ENCODE results near the gene STARD5.
A peak's percentile ranks its signal among the peaks of the same experiment; 100 is the strongest.

STARD5 gene

DNA sequence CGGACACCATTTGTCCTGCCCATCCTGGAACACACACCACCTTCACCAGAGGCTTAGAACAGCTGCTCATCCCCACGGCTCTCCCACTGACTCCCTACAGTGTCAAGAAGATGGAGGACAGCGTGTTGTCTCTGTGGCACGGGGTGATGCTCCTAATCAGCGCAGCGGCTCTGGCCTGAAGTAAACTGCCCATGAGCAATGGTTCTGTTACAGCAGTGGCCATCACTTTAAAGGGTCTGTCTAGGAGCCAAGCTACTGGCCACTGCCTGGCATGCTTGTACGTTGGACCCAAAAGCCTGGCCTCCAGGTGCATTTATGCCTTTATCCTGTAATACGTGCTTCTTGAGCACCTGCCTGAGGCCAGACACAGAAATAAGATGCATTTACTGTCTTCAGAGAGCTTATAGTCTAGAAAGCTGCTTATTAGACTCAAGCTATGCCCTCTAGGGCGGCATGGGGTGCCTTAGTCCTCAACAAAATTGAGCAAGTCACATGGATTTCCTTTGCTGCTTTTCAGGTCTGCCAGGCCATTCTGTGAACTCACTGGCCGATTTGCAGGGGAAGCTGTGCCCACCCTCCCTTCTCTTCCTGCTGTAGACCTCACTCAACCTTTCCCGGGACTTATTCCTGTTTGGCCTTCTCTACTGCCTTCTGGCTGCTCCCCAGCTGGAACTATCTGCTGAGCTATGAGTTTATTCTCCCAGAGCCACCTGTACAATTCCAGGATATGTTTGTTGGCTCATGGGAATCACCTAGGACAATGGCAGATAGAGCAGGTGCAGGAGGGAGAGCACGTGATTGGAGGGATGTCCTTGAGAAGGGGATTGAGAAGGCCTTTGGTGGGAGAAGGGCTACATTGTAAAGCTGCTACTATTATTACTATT, 51.9 kb downstream of the STARD5 start:
- DNase-seq: no peak

DNA sequence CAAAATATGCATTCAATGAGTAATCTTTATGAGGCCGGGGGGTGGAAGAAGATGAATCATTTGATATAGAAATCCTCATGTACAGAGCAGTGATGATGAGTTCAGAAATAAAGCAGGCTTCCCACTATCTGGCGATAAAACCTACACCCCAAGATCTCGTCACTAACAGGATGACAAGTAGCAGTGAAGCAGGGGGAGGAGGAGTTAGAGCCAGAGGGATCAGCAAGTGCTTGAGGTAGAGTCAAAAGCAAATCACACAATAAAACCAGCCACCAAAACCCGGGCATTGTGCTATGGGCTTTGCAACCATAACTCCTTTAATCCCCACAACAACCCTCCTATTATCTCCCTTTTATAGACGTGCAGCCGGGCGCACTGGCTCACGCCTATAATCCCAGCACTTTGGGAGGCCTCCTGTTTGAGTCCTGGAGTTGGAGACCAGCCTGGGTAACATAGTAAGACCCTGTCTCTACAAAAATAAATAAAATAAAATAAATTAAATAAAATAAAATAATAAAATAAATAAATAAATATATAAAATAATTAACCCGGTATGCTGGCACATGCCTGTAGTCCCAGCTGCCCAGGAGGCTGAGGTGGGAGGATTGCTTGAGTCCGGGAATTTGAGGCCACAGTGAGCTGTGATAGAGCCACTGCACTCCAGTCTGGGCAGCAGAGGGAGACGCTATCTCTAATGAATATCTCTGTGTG, 53.0 kb downstream of the STARD5 start:
- no peak for DNase-seq

DNA sequence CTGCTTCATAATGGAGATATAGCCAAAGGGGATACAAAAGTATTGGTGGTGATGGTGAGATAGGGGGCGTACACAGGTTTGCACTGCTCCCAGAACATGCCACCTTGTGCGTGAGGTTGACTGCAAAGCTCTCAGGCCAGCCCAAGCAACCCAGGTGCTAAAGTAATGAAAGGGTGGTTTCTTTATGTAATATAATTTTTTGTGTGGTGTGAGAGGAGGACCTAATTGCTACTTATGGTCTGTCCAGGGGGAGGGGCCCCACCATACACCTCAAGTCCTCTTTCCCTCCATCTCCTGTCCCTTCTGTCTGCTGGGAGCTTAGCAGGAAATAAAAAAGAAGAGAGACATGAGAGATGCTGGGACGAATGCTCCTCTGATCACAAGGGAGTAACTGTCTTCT, 53.8 kb downstream of the STARD5 start:
- no peak for DNase-seq

DNA sequence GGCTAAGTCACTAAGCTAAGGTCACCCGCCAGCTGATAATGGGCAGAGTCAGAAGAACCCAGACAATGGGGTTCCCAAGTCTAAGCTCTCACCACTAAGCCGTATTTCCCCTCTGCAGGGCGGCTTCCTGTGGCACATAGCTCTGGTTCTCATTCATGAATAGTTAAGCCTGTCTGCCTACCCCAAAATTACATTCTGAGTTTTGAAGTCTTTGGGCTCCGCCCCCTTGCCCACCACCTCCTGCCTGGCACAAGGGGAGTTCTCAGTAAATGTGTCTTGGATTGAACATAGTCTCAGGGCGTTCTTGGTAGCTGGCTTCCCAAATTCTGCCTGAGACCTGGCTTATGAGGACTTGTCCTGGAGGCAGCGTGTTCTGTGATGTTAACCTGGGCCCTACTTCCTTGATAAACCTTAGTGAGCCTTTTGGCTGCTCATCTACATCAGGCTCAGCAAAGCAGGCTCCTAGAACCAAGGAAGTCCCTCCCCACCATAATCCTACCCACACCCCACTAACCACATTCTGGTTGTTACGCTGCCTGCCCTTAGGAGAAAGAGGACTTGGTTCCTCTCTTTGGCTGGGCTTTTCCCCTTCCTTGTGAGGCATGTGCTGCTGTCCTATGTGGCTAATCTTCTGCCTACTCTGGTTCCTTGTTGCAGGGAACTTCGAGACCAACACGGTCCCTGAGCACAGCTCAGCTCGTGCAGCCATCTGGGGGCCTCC, 54.9 kb downstream of the STARD5 start:
- DNase-seq: no peak

DNA sequence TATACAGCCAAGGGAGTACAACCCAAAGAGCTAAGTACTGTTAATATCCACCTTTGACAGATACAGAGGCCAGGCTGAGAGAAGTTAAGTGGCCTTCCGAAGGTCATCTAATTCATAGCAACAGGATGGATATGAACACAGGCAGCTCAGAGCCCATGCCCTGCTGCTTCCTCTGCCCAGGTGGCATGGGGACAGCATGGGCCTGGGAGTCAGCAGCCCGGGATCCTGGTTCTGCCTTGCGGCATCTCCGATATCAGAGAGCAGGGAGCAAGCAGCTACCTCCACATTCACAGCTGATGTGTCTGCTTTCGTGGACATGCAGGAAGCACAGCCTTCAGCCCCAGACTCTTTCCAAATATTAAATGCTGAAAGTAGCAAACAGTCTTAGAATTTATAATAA, 55.6 kb downstream of the STARD5 start:
- no peak for DNase-seq

DNA sequence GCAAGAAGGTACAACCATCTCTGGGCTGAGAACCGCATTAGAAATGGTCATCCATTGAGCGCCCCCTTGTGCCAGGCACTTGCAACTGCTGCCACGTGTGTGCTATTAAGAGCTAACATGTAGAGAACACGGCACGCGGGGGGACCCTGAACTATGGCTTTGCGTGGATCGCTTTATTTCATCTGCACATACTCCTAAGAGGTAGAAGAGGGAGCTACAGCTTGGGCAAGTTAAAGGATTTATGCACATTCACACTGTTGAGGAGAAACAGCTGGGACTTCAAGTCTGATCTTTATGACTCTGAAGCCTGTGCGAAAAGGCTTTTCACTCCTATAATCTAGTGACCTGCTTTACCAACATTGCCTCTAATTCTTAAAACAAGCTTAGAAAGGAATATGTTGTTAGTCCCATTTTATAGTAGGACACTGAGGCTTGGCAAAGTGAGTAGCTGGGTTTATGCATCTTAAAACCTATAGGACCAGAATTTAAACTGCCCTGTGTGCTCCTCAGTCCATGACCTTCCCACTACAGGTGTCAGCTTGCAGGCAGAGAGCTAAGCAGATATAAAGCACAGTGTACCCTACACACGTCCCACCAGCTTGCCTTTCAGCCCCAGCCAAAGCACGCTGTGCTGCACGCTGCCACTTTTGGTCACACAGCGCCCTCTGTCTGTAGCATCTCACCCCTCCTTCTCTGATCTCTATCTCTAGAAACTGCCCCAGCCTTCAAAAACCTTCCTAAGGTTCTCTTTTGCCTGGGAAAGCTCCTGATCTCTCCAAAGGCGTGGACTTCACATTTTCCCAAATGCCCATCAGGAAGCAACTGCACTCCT, 57.8 kb downstream of the STARD5 start:
- peak; percentile 85 for DNase-seq

DNA sequence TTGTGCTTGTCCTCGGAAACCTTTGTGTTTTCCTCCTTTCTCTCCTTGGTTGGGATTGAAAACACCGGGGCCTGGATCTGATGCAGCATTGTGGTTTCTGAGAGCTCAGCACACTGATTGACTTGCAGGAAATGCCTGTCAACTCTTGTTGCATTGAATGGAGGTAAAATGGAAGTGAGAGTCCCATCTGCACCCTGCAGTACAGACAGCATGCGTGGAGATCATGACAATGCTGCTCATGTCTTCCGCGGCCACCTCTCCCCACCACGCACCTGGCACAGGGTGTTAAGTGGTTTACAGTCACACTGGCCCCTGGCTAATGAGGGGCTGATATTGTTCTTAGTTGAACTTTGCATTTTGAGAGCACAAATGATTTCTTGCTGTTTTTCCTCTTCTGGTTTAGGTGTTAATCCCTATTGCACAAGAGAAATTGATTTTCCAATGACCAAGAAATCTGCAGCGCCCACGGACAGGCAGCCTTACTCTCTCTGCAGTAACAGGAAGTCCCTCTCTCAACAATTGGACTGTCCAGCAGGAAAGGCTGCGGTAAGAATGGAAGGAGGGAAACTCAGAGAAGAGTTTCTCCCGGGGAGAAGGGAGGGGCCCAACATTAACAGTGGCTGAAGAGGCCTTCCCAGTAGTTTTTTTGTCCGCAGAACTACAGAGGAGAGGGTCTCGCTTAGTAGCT, 58.5 kb downstream of the STARD5 start:
- DNase-seq: no peak

DNA sequence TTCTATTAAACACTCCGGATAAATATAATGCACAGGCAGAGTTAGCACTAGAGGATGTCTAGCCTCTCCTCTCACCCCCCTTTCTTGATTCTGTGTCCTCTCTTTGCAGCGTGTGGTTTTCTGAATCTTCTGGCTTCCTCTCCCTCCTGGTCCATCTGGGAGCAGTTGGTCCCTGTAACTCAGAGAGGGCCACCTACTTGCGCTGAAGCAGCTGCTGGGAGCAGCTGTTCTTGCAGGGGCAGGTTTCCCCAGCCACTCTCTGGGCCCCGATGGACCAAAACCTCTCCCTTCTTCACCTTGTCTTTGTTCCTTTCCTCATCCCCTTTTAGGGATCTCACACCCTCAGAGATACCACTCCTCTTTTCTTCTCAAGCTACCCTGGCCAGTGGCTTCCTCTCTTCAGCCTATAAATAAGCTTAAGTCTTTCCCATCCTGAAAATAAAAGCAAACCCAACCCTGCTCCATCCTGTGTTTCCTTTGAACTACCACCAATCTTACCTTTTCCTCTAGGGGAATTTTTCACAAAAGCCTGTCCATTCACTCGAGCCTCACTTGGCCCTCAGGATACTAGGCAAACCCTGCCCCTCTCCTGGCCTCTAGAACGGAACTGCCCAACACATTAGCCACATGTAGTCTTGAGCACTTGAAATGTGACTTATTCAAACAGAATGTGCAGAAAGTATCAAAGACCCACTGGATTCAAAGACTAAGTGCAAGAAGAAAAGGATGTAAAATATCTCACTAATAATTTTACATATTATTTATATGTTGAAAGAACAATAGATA, 59.7 kb downstream of the STARD5 start:
- DNase-seq: no peak

DNA sequence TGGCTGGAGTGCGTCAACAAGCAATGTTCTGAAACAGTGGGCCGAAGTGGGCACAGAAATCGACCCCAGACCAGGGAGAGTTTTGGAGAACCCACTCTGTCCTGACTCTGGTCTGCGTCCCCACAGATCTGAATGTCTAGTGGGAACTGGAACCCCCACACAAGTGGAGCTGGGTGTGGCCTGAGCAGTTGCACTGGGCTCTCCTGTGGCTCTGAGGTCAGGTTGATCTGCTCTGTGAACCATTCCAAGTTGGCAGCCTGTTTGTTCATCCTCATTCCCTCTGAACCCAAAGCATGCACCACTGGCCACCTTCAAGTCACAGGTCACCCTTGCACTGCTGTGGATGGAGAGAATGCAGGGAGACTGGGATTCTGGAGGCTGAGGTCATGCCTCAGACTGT, 60.5 kb downstream of the STARD5 start:
- DNase-seq: no peak

DNA sequence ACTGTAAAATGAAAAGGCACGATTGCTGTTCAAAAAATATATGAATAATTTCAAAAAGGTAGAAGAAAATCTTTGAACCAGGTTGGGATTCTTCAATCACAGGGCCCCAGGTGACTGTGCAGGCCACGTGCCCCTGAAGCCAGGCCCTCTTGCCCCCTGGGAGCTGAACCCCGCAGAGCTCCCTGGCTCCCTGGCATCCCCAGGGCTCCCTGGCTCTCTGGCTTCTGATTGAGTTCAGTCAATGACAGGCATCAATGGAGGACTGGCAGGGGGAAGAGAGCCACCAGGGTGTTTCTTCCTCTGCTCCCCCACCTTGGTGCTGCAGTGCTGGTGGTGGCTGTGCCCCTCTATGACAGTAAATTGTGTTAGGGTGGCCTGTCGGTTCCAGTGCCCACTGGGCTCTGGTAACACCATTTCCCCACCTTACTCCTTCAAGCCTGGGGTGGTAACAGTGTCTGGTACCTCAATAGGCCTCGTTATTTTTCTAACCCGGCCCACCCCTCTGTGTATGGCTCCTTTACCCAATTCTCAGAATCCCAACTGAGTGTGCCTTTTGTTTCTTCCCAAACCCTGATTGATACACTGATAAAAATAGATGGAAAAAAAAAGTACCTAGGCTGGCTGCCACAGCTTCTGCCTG, 62.6 kb downstream of the STARD5 start:
- no peak for DNase-seq

DNA sequence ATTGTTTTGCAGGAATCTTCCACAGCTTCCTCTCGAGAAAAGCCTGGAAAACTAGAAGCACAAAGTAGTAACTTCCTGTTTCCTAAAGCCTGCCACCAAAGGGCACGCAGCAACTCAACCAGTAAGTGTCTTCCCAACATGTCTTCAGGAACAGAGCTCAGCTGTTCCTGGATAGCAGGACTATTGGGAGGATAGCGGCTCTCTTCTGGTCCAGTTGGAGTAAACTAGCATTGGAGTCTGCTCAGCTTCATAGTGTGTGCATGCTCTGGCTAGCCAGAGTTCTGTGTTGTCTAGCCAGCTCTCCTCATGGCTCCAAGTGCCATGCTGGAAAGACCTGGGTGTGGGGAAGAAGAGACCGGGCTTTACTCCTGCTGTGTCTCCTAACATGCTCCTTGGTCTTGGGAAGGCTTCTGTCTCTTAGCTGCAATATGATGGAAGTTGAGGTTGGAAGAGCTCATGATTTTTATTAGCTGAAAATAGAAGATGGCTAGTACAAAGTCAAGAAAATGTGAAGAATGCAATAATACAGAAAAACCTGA, 64.1 kb downstream of the STARD5 start:
- DNase-seq: no peak

All from activated naive CD4-positive, alpha-beta T cell treated with Interleukin-2 at 50 U/mL for 16 hours (primary cell).